ENCODE results near the gene PDK4. TPM values are rescaled to one million over a fixed set of nuclear protein-coding genes. Genes with fewer than 3 reads are reported as not detected.

The PDK4 gene
- polyA plus RNA-seq, 4 donors: 17.9 to 28.7 (median 20.4) TPM

GRCh38 chr7:95536656-95537311 is 59.5 kb downstream of the PDK4 start:
- DNase-seq (ENCODE audit: low read depth in 4 of 4, low spot score in 3 of 4): no peak

DNA sequence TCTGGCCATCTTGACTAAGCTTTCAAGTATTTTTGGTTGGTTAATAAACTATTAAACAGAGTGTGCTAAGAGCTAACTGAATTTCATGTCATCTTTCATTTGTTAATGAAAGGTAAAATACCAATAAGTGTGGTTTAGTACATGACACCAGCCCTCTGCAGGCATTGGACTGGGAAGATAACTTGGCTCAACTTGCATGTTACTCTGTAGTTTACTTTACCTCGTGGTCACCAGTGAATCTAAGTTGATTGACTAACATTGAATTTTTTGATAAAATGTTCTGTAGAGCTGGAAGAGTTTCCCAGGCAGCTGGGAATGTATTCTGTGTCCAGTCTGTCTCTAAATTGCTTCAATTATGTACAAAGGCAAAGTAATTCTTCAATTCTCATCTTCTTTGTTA is 60.7 kb downstream of the PDK4 start:
- DNase-seq (ENCODE audit: low read depth in 4 of 4, low spot score in 3 of 4): no peak

DNA sequence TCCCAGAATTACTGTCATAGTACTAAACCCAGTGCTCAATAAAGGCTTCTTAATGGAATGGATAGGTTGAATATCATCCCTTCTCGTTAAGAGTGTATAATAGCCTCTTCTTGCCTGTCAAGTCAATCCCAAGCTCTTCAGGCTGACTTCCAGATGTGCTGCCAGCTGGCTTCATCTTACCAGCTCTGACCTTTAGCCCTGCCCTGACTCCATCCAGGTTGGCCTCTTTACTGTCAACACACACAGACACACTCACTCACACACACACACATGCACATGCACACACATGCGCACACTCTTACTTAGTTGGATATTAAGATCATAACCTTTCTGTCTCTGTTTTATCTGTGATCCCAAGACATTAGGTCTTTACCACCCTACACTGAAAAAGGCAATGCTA is 61.5 kb downstream of the PDK4 start:
- DNase-seq (ENCODE audit: low read depth in 4 of 4, low spot score in 3 of 4): no peak

Other genes starting within 250 kb of the PDK4 start
- gene PON3, start 200.1 kb downstream of the PDK4 start, polyA plus RNA-seq (ENCODE audit: insufficient read length in 4 of 4): 1 to 10 TPM in 3 of 4 donors, under 1 TPM in 1; 0.82 to 3.1 (median 1.5) TPM
- 100 to 1,000 TPM; 123 to 214 (median 177) TPM for gene PON2, start 161.5 kb downstream of the PDK4 start, polyA plus RNA-seq (ENCODE audit: insufficient read length in 4 of 4)
- gene ASB4, start 110.6 kb downstream of the PDK4 start, polyA plus RNA-seq (ENCODE audit: insufficient read length in 4 of 4): under 1 TPM; 0.08 to 0.24 (median 0.15) TPM
- gene DYNC1I1, start 176.0 kb upstream of the PDK4 start, polyA plus RNA-seq (ENCODE audit: insufficient read length in 4 of 4): under 1 TPM; 0.34 to 0.58 (median 0.50) TPM

Measured in right renal pelvis (tissue), 4 donors.